GM10248 (cell line): ENCODE data around the gene PAX5.

ENCODE experiments used
- CTCF ChIA-PET: fragments of 300-600 bp; sonication (Branson Sonifier 250); formaldehyde crosslinking; extraction: SDS; loops from one replicate; lab custom pipeline; 2021; ENCODE audit warnings: antibody characterized with exemption; lab: Yijun Ruan, JAX
- POLR2A ChIA-PET: fragments of 350-650 bp; sonication (Branson Sonifier 250); formaldehyde crosslinking; extraction: SDS; loops from one replicate; lab custom pipeline; 2020; ENCODE audit warnings: antibody characterized with exemption; lab: Yijun Ruan, JAX
- DNase-seq: peaks from one replicate; pipeline ENCODE4 v3.0.0; 2012; ENCODE audit errors: extremely low spot score
- CTCF ChIP-seq: IDR thresholded peaks from 2 replicates; pipeline ENCODE4 v1.5.1; 2012; ENCODE audit warnings: mild to moderate bottlenecking, low read depth; ENCODE audit errors: extremely low read depth, missing control alignments, control extremely low read depth

PAX5 gene

GRCh38 chr9:37053684-37054362 is 19.8 kb upstream of the PAX5 start:
- no peak for DNase-seq
- ChIA-PET POLR2A (no interaction called here), CTCF (interaction anchor here (1.4 to 2.0 kb wide), 3 partner anchors 8 to 12 kb away, joined by 4 to 10 read pairs (median 5); no protein-coding TSS in a partner anchor)
- no peak for TF ChIP-seq CTCF

- no peak for DNase-seq
- TF ChIP-seq CTCF = no peak
- POLR2A ChIA-PET = no interaction called here
- CTCF ChIA-PET = interaction anchor here (1.2 to 1.3 kb wide), 2 partner anchors 9 to 13 kb away, joined by 3 to 4 read pairs; no protein-coding TSS in a partner anchor
Measured at GRCh38 chr9:37046683-37047082, 12.6 kb upstream of the PAX5 start.

GRCh38 chr9:37042421-37042820 is 8.4 kb upstream of the PAX5 start:
- DNase-seq = no peak
- no peak for TF ChIP-seq CTCF
- ChIA-PET POLR2A (interaction anchor here (0.6 kb wide), 1 partner anchor 23 kb away, joined by 8 read pairs; no protein-coding TSS in a partner anchor), CTCF (interaction anchor here (0.8 to 2.8 kb wide), 3 partner anchors 12 to 20 kb away, joined by 3 to 10 read pairs (median 4); no protein-coding TSS in a partner anchor)

GRCh38 chr9:37040508-37041127 is 6.5 kb upstream of the PAX5 start:
- no peak for DNase-seq
- no peak for TF ChIP-seq CTCF
- POLR2A ChIA-PET = no interaction called here
- CTCF ChIA-PET = interaction anchor here (1.2 to 2.8 kb wide), 4 partner anchors 14 to 39 kb away, joined by 4 to 10 read pairs (median 4); no protein-coding TSS in a partner anchor

GRCh38 chr9:37038943-37039464 is 4.9 kb upstream of the PAX5 start:
- TF ChIP-seq CTCF = no peak
- ChIA-PET CTCF (interaction anchor here (0.8 to 2.3 kb wide), 5 partner anchors 10 to 48 kb away, joined by 3 to 5 read pairs (median 3); no protein-coding TSS in a partner anchor), POLR2A (no interaction called here)
- no peak for DNase-seq

GRCh38 chr9:37038302-37038942 is 4.4 kb upstream of the PAX5 start:
- ChIA-PET CTCF (interaction anchor here (0.8 to 2.5 kb wide), 10 partner anchors 8 to 291 kb away, joined by 3 to 11 read pairs (median 4); no protein-coding TSS in a partner anchor), POLR2A (interaction anchor here (0.8 kb wide), 1 partner anchor 42 kb away, joined by 5 read pairs; no protein-coding TSS in a partner anchor)
- DNase-seq = no peak
- TF ChIP-seq CTCF = no peak
